ENCODE data around the gene MTHFR. TPM values are rescaled to one million over a fixed set of nuclear protein-coding genes. Genes with fewer than 3 reads are reported as not detected.

The MTHFR gene
- polyA plus RNA-seq, 1 donor from 2014 or later = 21.2 TPM

GRCh38 chr1:11825131-11825530 is 19.4 kb upstream of the MTHFR start:
- no peak overlapping the region for H3K27ac ChIP-seq (ENCODE audit: low read length)
- no peaks in the 10 kb centered on the region for H3K9me2 ChIP-seq (ENCODE audit: insufficient read depth, low read length)
- no peaks in the 10 kb centered on the region for H3K9me3 ChIP-seq (ENCODE audit: low read length)
- TF ChIP-seq EZH2 (IDR thresholded peaks at IDR 0.05; ENCODE audit: borderline replicate concordance, insufficient read depth, low read length, poor library complexity, severe bottlenecking) = no peak
- TF ChIP-seq RAD21 (conservative IDR thresholded peaks at IDR 0.05) = no peak
- no peak for TF ChIP-seq CTCF (IDR thresholded peaks at IDR 0.05; ENCODE audit: poor library complexity, severe bottlenecking)
- TF ChIP-seq SMC3 (conservative IDR thresholded peaks at IDR 0.05; ENCODE audit: poor library complexity) = no peak
- TF ChIP-seq REST (IDR thresholded peaks at IDR 0.05; ENCODE audit: borderline replicate concordance) = no peak
- no peak for TF ChIP-seq POLR2AphosphoS5 (IDR thresholded peaks at IDR 0.05)
- TF ChIP-seq EP300 (conservative IDR thresholded peaks at IDR 0.05; ENCODE audit: poor library complexity, severe bottlenecking) = no peak
- TF ChIP-seq TAF1 (IDR thresholded peaks at IDR 0.05; ENCODE audit: low read depth) = no peak
- no peak for TF ChIP-seq MXI1 (conservative IDR thresholded peaks at IDR 0.05; ENCODE audit: poor library complexity, severe bottlenecking)
- no peaks in the 10 kb centered on the region for H3K36me3 ChIP-seq (ENCODE audit: insufficient read depth, low read length)
- H3K4me3 ChIP-seq (ENCODE audit: low read length) = no peak overlapping the region
- H3F3A ChIP-seq (ENCODE audit: insufficient read depth, low read length, poor library complexity, severe bottlenecking) = no peaks in the 10 kb centered on the region
- no peaks in the 10 kb centered on the region for H4K20me1 ChIP-seq (ENCODE audit: insufficient read depth)
- no peaks in the 10 kb centered on the region for H3K79me2 ChIP-seq (replicated peaks; ENCODE audit: insufficient read depth, low read length)
- H3K9ac ChIP-seq (ENCODE audit: low read length) = no peak overlapping the region
- H3K4me2 ChIP-seq (ENCODE audit: low read length) = no peak overlapping the region
- no peak overlapping the region for H2AFZ ChIP-seq (ENCODE audit: low read depth, low read length)
- H3K27me3 ChIP-seq (ENCODE audit: insufficient read depth, low read depth, low read length) = no peaks in the 10 kb centered on the region

- no peaks in the 10 kb centered on the region for H3K9me2 ChIP-seq (ENCODE audit: insufficient read depth, low read length)
- H3K79me2 ChIP-seq (replicated peaks; ENCODE audit: insufficient read depth, low read length) = no peaks in the 10 kb centered on the region
- H3K9me3 ChIP-seq (ENCODE audit: low read length) = no peaks in the 10 kb centered on the region
- no peaks in the 10 kb centered on the region for H3F3A ChIP-seq (ENCODE audit: insufficient read depth, low read length, poor library complexity, severe bottlenecking)
- H3K27me3 ChIP-seq (ENCODE audit: insufficient read depth, low read depth, low read length) = no peaks in the 10 kb centered on the region
- H3K4me3 ChIP-seq (ENCODE audit: low read length) = no peak overlapping the region
- no peak overlapping the region for H3K9ac ChIP-seq (ENCODE audit: low read length)
- peaks cover 5% of the 10 kb centered on the region for H3K36me3 ChIP-seq (ENCODE audit: insufficient read depth, low read length)
- H2AFZ ChIP-seq (ENCODE audit: low read depth, low read length) = no peak overlapping the region
- H3K27ac ChIP-seq (ENCODE audit: low read length) = no peak overlapping the region
- no peaks in the 10 kb centered on the region for H4K20me1 ChIP-seq (ENCODE audit: insufficient read depth)
- H3K4me2 ChIP-seq (ENCODE audit: low read length) = no peak overlapping the region
- TF ChIP-seq EP300 (conservative IDR thresholded peaks at IDR 0.05; ENCODE audit: poor library complexity, severe bottlenecking) = no peak
These were observed 17.8 kb upstream of the MTHFR start for GRCh38 chr1:11823366-11824137.

Measured in neural cell (in vitro differentiated cells).